H1 (cell line): ENCODE data around the gene GMPR. TPM values are rescaled to one million over a fixed set of nuclear protein-coding genes. Genes with fewer than 3 reads are reported as not detected.

Source experiments
- HDAC2 ChIP-seq, 2 experiments: fragments of 300-600 bp in 1 of 2; sonication (generic) in 1 of 2; IDR thresholded peaks; 2 replicates each; pipeline ENCODE4 v1.6.1; 2011 to 2012; ENCODE audit warnings: low read depth in 2 of 2, low read length in 2 of 2, mild to moderate bottlenecking in 2 of 2, moderate library complexity in 2 of 2, borderline replicate concordance in 1 of 2, inconsistent platforms in 1 of 2
- RAD21 ChIP-seq, 2 experiments: IDR thresholded peaks in 1 of 2; conservative IDR thresholded peaks in 1 of 2; 2 replicates each; pipeline ENCODE4 v1.6.1; 2011; ENCODE audit warnings: low read depth in 2 of 2, low read length in 2 of 2, improper control_type of control experiment in 1 of 2, inconsistent platforms in 1 of 2, mild to moderate bottlenecking in 1 of 2, moderate library complexity in 1 of 2
- SIN3A ChIP-seq, 2 experiments: IDR thresholded peaks in 1 of 2; conservative IDR thresholded peaks in 1 of 2; 2 replicates each; pipeline ENCODE4 v1.6.1; 2011 to 2012; ENCODE audit warnings: low read length in 2 of 2, improper control_type of control experiment in 1 of 2, low read depth in 1 of 2, mild to moderate bottlenecking in 1 of 2
- SRF ChIP-seq: IDR thresholded peaks from 2 replicates; pipeline ENCODE4 v1.6.1; 2011; ENCODE audit warnings: mild to moderate bottlenecking, low read depth, low read length, moderate library complexity
- YY1 ChIP-seq: IDR thresholded peaks from 2 replicates; pipeline ENCODE4 v1.6.1; 2011; ENCODE audit warnings: low read depth, mild to moderate bottlenecking, low read length
- polyA plus RNA-seq, 7 experiments: library from polyadenylated mRNA; depleted of rRNA in 3 of 7; stranded (reverse) in 5 of 7; unstranded in 2 of 7; fragments of >200 nt in 5 of 7; fragments of 200-250 nt in 2 of 7; gene quantifications; 1 replicate in 5 of 7; 2 replicates in 1 of 7; 4 replicates in 1 of 7; pipeline versions ENCODE4 v1.2.1 to v1.2.3, GENCODE V29; 2011 to 2013; ENCODE audit warnings: missing spikeins in 2 of 7, mixed read lengths in 2 of 7
- total RNA-seq: library from RNA; stranded (reverse); fragmentation: NEBNext Ultra II Directional; extraction: Animal tissue kit (Norgen Biotek cat#: 25700); gene quantifications from 2 replicates; pipeline ENCODE4 v1.2.1, GENCODE V29; 2021
- TF ChIP-seq, protein P1 (sequence below): fragments of 300-600 bp; sonication (generic); IDR thresholded peaks from 2 replicates; pipeline ENCODE4 v1.7.1; 2012; ENCODE audit warnings: low read length, moderate library complexity, mild to moderate bottlenecking, inconsistent platforms; ENCODE audit not compliant: insufficient replicate concordance
- TF ChIP-seq, protein P2 (sequence below): IDR thresholded peaks from 2 replicates; pipeline ENCODE4 v1.6.1; 2012; ENCODE audit warnings: inconsistent platforms

Gene GMPR
- total and polyA plus RNA-seq, 2 of the 8 experiments (the other 6 are each of a cell fraction or from before 2014, with no cell fraction given), result 0.99 to 1.2 TPM

DNA sequence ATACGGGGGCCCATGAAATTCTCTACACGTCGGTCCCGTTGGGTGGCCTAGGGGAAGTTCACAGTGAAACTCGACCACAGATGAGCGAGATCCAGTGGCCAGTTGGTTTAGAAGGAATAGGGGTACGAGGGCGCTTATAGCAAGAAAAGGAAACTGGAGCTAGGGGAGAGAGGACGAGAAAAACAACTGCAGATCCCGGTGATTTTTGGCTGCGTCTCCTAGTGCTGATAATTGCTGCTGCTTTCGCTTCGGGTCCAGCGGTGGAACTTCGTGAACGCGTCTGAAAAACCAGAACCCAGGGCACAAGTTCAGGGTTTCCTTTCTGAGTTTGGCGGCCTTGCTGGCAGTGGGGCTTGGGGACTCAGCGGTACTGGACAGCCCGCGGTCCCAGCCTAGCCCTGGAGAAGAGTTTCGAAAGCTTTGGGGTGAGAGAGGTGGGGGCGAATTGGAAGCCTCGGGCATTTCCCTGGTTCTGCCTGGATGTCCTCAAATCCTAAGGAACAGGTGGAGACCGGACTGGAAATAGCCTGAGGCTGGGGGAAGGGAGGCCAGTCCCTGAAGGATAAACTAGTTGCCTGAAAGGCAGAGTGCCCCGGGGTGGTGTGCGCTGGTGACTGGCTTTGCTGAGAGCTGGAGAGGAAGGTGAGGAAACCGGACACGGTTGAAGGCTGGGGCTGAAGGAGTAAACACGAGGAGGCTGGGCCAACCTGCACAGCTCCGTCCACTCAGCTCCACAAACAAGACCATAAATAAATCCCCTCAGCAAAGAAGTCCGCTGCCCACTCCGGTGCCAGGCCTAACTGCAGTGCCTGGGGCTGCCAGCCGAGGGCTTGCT is 793 bp downstream of the GMPR start (continued):
- TF ChIP-seq, protein P1, sequence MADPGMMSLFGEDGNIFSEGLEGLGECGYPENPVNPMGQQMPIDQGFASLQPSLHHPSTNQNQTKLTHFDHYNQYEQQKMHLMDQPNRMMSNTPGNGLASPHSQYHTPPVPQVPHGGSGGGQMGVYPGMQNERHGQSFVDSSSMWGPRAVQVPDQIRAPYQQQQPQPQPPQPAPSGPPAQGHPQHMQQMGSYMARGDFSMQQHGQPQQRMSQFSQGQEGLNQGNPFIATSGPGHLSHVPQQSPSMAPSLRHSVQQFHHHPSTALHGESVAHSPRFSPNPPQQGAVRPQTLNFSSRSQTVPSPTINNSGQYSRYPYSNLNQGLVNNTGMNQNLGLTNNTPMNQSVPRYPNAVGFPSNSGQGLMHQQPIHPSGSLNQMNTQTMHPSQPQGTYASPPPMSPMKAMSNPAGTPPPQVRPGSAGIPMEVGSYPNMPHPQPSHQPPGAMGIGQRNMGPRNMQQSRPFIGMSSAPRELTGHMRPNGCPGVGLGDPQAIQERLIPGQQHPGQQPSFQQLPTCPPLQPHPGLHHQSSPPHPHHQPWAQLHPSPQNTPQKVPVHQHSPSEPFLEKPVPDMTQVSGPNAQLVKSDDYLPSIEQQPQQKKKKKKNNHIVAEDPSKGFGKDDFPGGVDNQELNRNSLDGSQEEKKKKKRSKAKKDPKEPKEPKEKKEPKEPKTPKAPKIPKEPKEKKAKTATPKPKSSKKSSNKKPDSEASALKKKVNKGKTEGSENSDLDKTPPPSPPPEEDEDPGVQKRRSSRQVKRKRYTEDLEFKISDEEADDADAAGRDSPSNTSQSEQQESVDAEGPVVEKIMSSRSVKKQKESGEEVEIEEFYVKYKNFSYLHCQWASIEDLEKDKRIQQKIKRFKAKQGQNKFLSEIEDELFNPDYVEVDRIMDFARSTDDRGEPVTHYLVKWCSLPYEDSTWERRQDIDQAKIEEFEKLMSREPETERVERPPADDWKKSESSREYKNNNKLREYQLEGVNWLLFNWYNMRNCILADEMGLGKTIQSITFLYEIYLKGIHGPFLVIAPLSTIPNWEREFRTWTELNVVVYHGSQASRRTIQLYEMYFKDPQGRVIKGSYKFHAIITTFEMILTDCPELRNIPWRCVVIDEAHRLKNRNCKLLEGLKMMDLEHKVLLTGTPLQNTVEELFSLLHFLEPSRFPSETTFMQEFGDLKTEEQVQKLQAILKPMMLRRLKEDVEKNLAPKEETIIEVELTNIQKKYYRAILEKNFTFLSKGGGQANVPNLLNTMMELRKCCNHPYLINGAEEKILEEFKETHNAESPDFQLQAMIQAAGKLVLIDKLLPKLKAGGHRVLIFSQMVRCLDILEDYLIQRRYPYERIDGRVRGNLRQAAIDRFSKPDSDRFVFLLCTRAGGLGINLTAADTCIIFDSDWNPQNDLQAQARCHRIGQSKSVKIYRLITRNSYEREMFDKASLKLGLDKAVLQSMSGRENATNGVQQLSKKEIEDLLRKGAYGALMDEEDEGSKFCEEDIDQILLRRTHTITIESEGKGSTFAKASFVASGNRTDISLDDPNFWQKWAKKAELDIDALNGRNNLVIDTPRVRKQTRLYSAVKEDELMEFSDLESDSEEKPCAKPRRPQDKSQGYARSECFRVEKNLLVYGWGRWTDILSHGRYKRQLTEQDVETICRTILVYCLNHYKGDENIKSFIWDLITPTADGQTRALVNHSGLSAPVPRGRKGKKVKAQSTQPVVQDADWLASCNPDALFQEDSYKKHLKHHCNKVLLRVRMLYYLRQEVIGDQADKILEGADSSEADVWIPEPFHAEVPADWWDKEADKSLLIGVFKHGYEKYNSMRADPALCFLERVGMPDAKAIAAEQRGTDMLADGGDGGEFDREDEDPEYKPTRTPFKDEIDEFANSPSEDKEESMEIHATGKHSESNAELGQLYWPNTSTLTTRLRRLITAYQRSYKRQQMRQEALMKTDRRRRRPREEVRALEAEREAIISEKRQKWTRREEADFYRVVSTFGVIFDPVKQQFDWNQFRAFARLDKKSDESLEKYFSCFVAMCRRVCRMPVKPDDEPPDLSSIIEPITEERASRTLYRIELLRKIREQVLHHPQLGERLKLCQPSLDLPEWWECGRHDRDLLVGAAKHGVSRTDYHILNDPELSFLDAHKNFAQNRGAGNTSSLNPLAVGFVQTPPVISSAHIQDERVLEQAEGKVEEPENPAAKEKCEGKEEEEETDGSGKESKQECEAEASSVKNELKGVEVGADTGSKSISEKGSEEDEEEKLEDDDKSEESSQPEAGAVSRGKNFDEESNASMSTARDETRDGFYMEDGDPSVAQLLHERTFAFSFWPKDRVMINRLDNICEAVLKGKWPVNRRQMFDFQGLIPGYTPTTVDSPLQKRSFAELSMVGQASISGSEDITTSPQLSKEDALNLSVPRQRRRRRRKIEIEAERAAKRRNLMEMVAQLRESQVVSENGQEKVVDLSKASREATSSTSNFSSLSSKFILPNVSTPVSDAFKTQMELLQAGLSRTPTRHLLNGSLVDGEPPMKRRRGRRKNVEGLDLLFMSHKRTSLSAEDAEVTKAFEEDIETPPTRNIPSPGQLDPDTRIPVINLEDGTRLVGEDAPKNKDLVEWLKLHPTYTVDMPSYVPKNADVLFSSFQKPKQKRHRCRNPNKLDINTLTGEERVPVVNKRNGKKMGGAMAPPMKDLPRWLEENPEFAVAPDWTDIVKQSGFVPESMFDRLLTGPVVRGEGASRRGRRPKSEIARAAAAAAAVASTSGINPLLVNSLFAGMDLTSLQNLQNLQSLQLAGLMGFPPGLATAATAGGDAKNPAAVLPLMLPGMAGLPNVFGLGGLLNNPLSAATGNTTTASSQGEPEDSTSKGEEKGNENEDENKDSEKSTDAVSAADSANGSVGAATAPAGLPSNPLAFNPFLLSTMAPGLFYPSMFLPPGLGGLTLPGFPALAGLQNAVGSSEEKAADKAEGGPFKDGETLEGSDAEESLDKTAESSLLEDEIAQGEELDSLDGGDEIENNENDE, result no peak
- peak in 1 of 2 experiments; percentile 24; a peak in 1 of 4 replicates for TF ChIP-seq HDAC2 (IDR thresholded peaks at IDR 0.05; ENCODE audit: borderline replicate concordance in 1 of 2, low read depth in 2 of 2, low read length in 2 of 2)
- 0 out of 4 replicates have a peak, but pooled peaks of 1 of the 2 experiments have one; percentile 15 for TF ChIP-seq SIN3A (conservative IDR thresholded peaks at IDR 0.05 in 1 of 2, IDR thresholded peaks at IDR 0.05 in 1 of 2; ENCODE audit: low read depth in 1 of 2, low read length in 2 of 2)
- TF ChIP-seq YY1, result no peak
- TF ChIP-seq SRF, result no peak
- peak; percentile 40 to 59; a peak in 3 of 4 replicates for TF ChIP-seq RAD21 (IDR thresholded peaks at IDR 0.05 in 1 of 2, conservative IDR thresholded peaks at IDR 0.05 in 1 of 2; ENCODE audit: low read depth in 2 of 2, low read length in 2 of 2)
- TF ChIP-seq, protein P2, sequence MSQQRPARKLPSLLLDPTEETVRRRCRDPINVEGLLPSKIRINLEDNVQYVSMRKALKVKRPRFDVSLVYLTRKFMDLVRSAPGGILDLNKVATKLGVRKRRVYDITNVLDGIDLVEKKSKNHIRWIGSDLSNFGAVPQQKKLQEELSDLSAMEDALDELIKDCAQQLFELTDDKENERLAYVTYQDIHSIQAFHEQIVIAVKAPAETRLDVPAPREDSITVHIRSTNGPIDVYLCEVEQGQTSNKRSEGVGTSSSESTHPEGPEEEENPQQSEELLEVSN, result peak; percentile 8; the same call in 1 of the 2 replicates
